NCI-H1417 treated with DMSO at 0.1 percent for 48 hours (cell line): Measurements from ENCODE around the gene CTDSPL.

Experiments
- DNase-seq: peaks from one replicate; lab custom pipeline; 2025; lab: John Stamatoyannopoulos, UW

Gene CTDSPL

GRCh38 chr3:38002940-38003339, 141.3 kb downstream of the CTDSPL start:
- DNase-seq = no peak

GRCh38 chr3:38003371-38003816, 141.7 kb downstream of the CTDSPL start:
- DNase-seq = no peak

- no peak for DNase-seq
Observed at GRCh38 chr3:38003817-38004414, 142.2 kb downstream of the CTDSPL start.

- no peak for DNase-seq
Observed at GRCh38 chr3:38004415-38005075, 142.9 kb downstream of the CTDSPL start.

GRCh38 chr3:38005076-38006020, 143.7 kb downstream of the CTDSPL start:
- DNase-seq = no peak

GRCh38 chr3:38006031-38006430, 144.4 kb downstream of the CTDSPL start:
- DNase-seq = no peak

GRCh38 chr3:38006445-38006995, 144.8 kb downstream of the CTDSPL start:
- DNase-seq = no peak

GRCh38 chr3:38007754-38008090, 146.0 kb downstream of the CTDSPL start:
- DNase-seq = no peak

GRCh38 chr3:38008191-38008701, 146.6 kb downstream of the CTDSPL start:
- no peak for DNase-seq

GRCh38 chr3:38008971-38009580, 147.4 kb downstream of the CTDSPL start:
- no peak for DNase-seq

- no peak for DNase-seq
Observed at GRCh38 chr3:38009807-38010591, 148.3 kb downstream of the CTDSPL start.

- no peak for DNase-seq
Observed at GRCh38 chr3:38011111-38011510, 149.4 kb downstream of the CTDSPL start.

- no peak for DNase-seq
Observed at GRCh38 chr3:38015485-38015884, 153.8 kb downstream of the CTDSPL start.

GRCh38 chr3:38015984-38016383, 154.3 kb downstream of the CTDSPL start:
- DNase-seq = no peak

GRCh38 chr3:38016410-38016809, 154.7 kb downstream of the CTDSPL start:
- no peak for DNase-seq

GRCh38 chr3:38016847-38017444, 155.3 kb downstream of the CTDSPL start:
- no peak for DNase-seq

GRCh38 chr3:38017445-38018295, 156.0 kb downstream of the CTDSPL start:
- DNase-seq = no peak

- DNase-seq = no peak
Observed at GRCh38 chr3:38018296-38019266, 156.9 kb downstream of the CTDSPL start.
